Muscle layer of duodenum (tissue), 2 donors: Measurements from ENCODE around the gene AGRP.
A peak's percentile ranks its signal among the peaks of the same experiment; 100 is the strongest.

Experiments used
- H3K27ac ChIP-seq: one replicate; pipeline ENCODE4 v1.7.0; 2013; ENCODE audit warnings: mild to moderate bottlenecking, low read length
- H3K27me3 ChIP-seq: one replicate; pipeline ENCODE4 v1.7.0; 2013; ENCODE audit warnings: low read depth, mild to moderate bottlenecking, control low read depth, low read length
- H3K36me3 ChIP-seq, 2 donors: one replicate each; pipeline ENCODE4 v1.7.0; 2013; ENCODE audit warnings: low read length in 2 of 2, control low read depth in 1 of 2, mild to moderate bottlenecking in 1 of 2; ENCODE audit not compliant: insufficient read depth in 2 of 2, control insufficient read depth in 1 of 2
- H3K4me1 ChIP-seq, 2 donors: one replicate each; pipeline ENCODE4 v1.7.0; 2013; ENCODE audit warnings: low read length in 2 of 2, mild to moderate bottlenecking in 2 of 2, control low read depth in 1 of 2, moderate library complexity in 1 of 2; ENCODE audit not compliant: insufficient read depth in 2 of 2, control insufficient read depth in 1 of 2
- H3K4me3 ChIP-seq, 2 donors: one replicate each; pipeline ENCODE4 v1.7.0; 2013; ENCODE audit warnings: low read length in 2 of 2, low read depth in 1 of 2, mild to moderate bottlenecking in 1 of 2
- H3K9me3 ChIP-seq, 2 donors: one replicate each; pipeline ENCODE4 v1.7.0; 2013; ENCODE audit warnings: low read length in 2 of 2, control low read depth in 1 of 2, mild to moderate bottlenecking in 1 of 2; ENCODE audit not compliant: control insufficient read depth in 1 of 2
- donor health status: healthy.

AGRP gene

DNA sequence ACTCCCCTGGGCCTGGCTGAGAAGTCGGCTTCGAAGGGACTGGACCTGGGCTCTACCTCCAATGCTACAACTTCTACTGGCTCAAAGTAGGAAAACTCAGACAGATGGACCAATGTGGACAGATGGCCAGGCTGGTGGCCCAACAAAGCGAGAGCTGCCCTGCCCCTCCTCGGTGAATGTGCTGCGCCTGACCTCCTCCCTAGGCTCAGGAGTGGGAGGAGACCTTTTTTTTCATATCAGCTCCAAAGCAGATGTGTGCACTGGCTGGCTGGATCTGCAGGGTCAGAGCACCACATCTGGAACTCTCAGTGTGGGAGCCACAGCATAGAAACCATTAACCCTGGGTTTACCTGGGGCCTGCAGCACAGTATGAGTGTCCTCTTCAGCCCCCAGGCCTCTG is 23.2 kb downstream of the AGRP start:
- H3K4me1 ChIP-seq, result peaks cover 57 to 72% of the 10 kb centered on the region in 2 donors
- no peaks in the 10 kb centered on the region for H3K9me3 ChIP-seq
- peak overlapping the region; percentile 88 for H3K27ac ChIP-seq
- no peaks in the 10 kb centered on the region for H3K27me3 ChIP-seq
- H3K36me3 ChIP-seq, result peaks cover 0 to 3% of the 10 kb centered on the region in 2 donors
- no peak overlapping the region for H3K4me3 ChIP-seq

DNA sequence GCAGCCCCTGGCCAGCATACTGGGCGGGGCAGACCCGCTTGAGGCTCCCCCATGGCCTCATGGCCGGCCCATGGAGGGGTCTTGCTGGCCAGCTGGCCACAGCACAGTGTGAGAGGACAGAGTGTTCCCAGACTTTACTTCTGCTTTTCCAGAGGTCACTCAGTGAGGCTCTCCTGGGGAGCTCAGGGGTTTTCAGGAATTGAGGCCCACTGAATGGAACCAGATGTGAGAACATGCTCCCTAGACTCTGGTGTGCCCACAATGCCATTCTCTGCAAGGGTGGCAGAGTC is 23.5 kb downstream of the AGRP start:
- Histone ChIP-seq H3K36me3 (peaks cover 0 to 6% of the 10 kb centered on the region in 2 donors), H3K9me3 (no peaks in the 10 kb centered on the region), H3K27me3 (no peaks in the 10 kb centered on the region), H3K27ac (peak overlapping the region; percentile 88), H3K4me1 (peaks cover 56 to 69% of the 10 kb centered on the region in 2 donors), H3K4me3 (no peak overlapping the region)

DNA sequence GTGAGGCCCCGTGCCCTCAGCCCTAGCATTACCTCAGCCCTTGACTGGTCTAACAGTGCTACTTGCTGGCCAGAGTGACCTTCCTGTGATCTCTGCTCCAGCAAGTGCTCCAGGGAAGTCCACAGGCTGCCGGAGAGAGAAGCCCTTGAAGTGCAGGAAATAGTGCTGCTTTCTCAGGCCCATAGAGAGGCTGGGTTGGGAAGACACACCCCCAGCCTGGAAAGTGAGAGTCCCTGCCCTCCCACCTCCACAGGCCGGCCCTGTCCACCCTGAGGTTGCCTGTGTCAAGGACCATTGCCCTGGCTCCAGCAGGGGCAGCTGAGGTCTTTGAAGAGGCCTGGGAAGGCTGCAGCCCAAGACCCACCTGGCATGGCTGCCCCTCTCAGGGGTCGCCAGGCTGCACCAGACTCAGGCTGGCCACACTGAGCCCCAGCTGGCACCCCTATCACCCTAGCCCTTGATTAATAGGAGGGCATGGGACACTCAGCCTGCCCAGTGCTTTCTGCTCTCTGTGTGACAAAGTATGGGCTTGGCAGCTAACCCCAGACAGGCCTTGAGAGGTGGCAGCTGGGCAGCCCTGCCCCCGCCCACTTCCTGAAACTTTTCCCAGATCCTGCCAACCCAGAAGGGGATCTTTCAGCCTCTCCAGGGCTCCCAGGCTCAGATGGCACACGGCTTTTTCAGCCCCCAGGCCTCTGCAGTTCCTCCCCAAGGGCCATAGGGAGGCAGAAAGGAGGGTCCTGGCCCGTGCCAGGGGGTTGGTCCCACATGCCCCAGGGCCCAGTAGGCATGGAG is 24.1 kb downstream of the AGRP start:
- Histone ChIP-seq H3K9me3 (no peaks in the 10 kb centered on the region), H3K36me3 (peaks cover 0 to 7% of the 10 kb centered on the region in 2 donors), H3K4me3 (peak overlapping the region in 1 of 2 donors; percentile 13), H3K4me1 (peaks cover 51 to 67% of the 10 kb centered on the region in 2 donors), H3K27me3 (no peaks in the 10 kb centered on the region), H3K27ac (peak overlapping the region; percentile 88)

DNA sequence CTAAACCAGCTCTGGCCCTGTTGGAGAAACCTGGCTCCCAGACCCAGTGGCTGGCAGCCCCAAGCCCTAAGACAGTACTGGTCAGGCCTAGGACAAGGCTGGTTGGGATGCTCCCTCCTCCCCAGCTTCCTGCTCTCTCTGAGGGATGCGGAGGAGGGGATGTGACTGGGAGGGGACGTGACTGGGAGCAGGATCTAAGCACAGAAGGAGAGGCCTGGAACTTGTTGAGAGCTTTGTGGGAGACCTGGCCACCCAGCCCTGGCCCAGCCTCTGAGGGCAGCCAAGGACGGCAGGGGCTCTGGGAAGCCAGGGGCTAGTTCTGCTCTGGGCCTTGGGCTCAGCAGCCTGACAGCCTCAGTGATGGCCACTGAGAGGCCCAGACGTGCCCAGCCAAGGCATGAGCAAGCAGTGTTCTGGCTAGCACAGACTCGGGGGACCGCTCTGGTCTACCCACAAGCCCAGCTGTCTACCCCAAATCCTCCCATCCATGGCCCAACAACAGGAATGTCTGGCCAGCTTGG is 25.2 kb downstream of the AGRP start:
- H3K36me3 ChIP-seq, result peaks cover 1 to 12% of the 10 kb centered on the region in 2 donors
- H3K27ac ChIP-seq, result peak overlapping the region; percentile 88
- H3K4me3 ChIP-seq, result no peak overlapping the region
- H3K9me3 ChIP-seq, result no peaks in the 10 kb centered on the region
- peaks cover 48 to 67% of the 10 kb centered on the region in 2 donors for H3K4me1 ChIP-seq
- H3K27me3 ChIP-seq, result no peaks in the 10 kb centered on the region

DNA sequence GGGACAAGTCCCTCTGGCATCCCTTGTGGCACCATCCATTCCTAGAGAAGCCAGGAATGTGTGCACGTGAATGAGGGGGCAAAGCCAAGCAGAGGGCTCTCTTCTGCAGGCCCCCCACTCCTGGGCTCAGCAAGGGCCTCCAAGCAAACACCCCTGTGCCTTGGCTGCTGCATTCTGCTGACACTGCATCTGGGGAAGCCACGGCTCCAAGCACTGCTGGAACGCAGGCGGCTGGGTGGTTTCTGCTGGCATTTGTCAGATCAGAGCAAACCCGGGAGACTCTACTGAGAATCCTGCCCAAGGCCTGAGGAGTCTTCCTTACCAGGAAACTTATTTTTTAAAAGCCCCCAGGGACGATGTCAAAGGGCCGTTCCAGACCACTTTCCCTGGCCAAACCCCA is 25.7 kb downstream of the AGRP start:
- H3K27ac ChIP-seq, result peak overlapping the region; percentile 88
- no peaks in the 10 kb centered on the region for H3K9me3 ChIP-seq
- H3K4me3 ChIP-seq, result peak overlapping the region in 1 of 2 donors; percentile 5
- H3K36me3 ChIP-seq, result peaks cover 7 to 17% of the 10 kb centered on the region in 2 donors
- peaks cover 48 to 64% of the 10 kb centered on the region in 2 donors for H3K4me1 ChIP-seq
- H3K27me3 ChIP-seq, result no peaks in the 10 kb centered on the region

DNA sequence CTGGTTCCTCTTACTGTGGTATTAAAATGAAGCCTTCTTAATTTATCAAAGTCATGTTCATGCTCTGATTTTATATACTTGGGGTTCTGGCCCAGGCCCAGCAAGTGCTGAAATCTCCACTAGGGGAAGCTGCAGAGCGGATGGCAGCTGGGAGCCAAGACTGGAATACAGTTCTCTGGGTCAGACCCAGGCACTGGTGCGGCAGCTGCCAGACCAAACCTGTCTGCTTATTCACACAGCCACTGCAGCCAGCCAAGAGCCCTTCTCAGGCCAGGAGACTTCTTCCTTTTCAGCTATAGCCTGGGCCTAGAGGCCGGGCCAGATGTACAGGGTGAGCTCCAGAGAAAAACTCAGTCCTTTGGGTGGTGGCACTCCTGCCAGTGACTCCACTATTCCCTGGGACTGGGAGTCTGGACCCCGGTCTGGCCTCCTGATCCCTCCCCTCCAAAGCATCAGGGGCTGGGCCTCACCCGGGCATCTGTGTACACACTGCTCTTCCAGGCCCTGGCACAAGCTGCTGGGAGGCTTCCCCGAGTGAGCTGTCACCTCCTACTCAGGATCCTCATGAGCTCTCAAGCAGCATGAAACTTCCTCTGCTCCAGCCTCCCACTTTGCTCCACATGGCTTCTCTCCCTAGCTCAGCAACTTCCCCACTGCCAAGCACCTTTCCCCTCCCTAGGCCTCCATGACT is 26.8 kb downstream of the AGRP start:
- no peaks in the 10 kb centered on the region for H3K27me3 ChIP-seq
- H3K9me3 ChIP-seq, result no peaks in the 10 kb centered on the region
- H3K36me3 ChIP-seq, result peaks cover 11 to 27% of the 10 kb centered on the region in 2 donors
- H3K4me3 ChIP-seq, result peak overlapping the region in 1 of 2 donors; percentile 5
- H3K4me1 ChIP-seq, result peaks cover 52 to 54% of the 10 kb centered on the region in 2 donors
- H3K27ac ChIP-seq, result peak overlapping the region; percentile 88

DNA sequence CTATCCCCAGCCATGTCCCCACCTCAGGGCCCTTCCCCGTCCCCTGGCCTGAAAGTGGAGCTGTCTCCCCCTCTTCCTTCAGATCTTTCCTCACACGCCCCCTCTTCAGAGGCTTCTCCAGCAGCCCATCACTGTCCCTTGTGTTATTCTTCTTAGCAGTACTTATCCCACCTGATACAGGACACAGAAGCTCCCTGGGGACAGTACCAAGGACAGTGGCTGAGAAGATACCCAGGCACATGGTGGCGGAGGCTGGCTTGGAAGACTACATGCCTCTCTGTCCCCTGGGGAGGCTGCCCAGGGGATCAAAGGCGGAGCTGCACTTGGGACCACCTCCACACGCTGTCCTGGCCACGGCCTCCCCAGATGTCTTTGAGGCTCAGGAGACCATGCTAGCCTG is 28.5 kb downstream of the AGRP start:
- Histone ChIP-seq H3K27ac (no peak overlapping the region), H3K36me3 (peaks cover 15 to 37% of the 10 kb centered on the region in 2 donors), H3K4me3 (no peak overlapping the region), H3K4me1 (peaks cover 38 to 45% of the 10 kb centered on the region in 2 donors), H3K27me3 (no peaks in the 10 kb centered on the region), H3K9me3 (no peaks in the 10 kb centered on the region)

DNA sequence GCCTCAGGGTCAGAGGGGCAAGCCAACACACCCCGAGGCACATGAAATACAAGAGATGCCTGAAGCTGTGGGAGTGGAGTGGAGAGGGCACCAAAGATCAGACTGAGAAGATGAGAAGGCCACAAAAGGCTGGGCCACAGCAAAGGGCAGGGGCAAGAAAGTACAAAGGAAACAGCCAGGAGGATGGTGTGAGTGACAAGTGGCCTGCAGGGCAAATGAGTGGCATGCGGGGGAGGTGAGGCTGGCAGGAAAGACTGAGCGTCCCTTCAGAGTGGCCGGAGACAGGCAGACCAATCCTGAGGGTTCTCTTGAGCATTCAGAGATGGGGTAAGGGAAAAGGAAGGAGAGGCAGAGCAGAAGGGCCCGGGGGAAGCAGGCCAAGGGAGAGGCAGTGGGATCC is 29.2 kb downstream of the AGRP start:
- Histone ChIP-seq H3K9me3 (no peaks in the 10 kb centered on the region), H3K4me1 (peaks cover 36 to 45% of the 10 kb centered on the region in 2 donors), H3K4me3 (no peak overlapping the region), H3K27ac (no peak overlapping the region), H3K36me3 (peaks cover 18 to 37% of the 10 kb centered on the region in 2 donors), H3K27me3 (no peaks in the 10 kb centered on the region)

DNA sequence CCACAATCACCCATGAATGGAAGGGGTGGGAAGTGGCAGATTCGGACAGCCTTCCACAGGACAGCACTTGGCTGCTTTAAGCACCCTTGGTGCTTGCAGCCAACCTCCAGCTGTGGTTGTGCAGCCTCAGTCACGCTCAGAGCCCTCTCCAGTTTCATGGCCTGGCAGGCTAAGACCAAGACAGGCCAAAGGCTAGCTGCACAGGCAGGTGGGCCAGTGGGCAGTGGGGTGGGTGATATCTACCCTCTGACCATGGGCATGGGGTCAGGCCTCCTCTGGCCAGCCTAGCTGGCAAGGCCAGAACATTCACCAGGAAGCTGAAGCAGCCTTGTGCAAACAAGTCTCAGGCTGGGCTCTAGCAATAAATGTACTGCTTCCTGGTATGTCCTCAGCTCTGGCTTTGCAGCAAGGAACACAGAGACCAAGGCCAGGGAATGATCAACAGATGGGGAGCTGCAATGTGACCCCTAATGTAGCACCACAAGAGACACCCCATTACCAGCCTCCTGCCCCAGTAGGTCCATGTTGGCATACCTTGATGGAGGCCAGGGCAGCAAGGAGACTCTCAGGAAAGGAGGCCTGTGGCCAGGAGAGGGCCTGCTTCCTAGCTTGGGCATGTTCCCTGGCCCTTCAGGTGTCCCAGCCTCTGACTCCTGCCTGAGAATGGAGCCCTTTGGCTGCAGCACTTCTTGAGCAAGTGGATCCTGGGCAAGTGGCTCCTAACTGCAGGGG is 31.5 kb downstream of the AGRP start:
- no peaks in the 10 kb centered on the region for H3K9me3 ChIP-seq
- peak overlapping the region; percentile 74 for H3K27ac ChIP-seq
- no peaks in the 10 kb centered on the region for H3K27me3 ChIP-seq
- no peak overlapping the region for H3K4me3 ChIP-seq
- peaks cover 19 to 45% of the 10 kb centered on the region in 2 donors for H3K36me3 ChIP-seq
- peaks cover 27 to 39% of the 10 kb centered on the region in 2 donors for H3K4me1 ChIP-seq

DNA sequence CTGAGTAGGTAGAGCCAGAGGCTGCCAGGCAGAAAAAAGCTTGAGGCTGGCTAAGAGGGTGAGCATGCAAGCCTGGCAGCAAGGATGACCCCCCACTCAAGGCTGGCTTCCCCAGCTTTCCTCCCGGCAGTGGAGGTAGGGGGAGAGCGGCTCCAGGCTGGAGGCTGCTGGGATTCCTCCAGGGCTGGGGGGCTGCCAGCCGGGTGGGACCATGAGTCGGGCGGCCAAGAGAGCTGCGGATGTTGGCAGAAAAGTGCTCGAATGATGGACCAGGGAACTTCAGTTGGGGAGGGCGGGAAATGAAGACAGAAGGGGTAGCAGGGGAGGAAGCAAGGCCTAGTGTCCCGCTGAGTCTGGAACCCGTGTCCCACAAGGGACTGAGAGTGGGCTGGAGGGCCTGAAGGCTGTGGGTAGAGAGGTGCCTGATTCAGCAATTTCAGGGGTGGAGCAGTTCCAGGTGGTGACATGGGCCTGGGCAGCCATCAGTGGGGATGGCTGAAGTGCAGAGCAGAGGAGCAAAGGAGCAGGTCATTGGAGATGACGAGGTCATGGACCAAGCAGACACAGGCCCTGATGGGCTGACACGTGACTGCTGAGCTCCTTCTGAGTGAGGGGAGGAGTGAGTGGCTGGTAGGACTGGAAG is 32.2 kb downstream of the AGRP start:
- Histone ChIP-seq H3K27me3 (no peaks in the 10 kb centered on the region), H3K4me1 (peaks cover 25 to 39% of the 10 kb centered on the region in 2 donors), H3K27ac (peak overlapping the region; percentile 74), H3K9me3 (no peaks in the 10 kb centered on the region), H3K36me3 (peaks cover 19 to 45% of the 10 kb centered on the region in 2 donors), H3K4me3 (no peak overlapping the region)
